ENCODE data around the gene IQCE.
"Not testable (repeated sequence)": the region's sequence is repeated elsewhere in the genome, so short reads cannot be mapped to it uniquely, and the experiment has no call there.

- not testable (repeated sequence) for TF ChIP-seq CTCF (conservative IDR thresholded peaks at IDR 0.05); EZH2 (IDR thresholded peaks at IDR 0.05; ENCODE audit: low read depth)
Measured at GRCh38 chr7:2535872-2536627, 22.7 kb upstream of the IQCE start.

Data from PC-9 (cell line).